WERI-Rb-1 (cell line): ENCODE results near the gene FAM83G.

Experiments used
- DNase-seq: peaks from one replicate; pipeline ENCODE4 v3.0.0-alpha.2; 2020
- H3K27ac ChIP-seq: fragments of 250-450 bp; sonication (Bioruptor Pico); 2 replicates; pipeline ENCODE4 v1.5.1; 2020; ENCODE audit warnings: mild to moderate bottlenecking, moderate library complexity
- H3K27me3 ChIP-seq: fragments of 250-450 bp; sonication (Bioruptor Pico); 2 replicates; pipeline ENCODE4 v1.5.1; 2021; ENCODE audit warnings: mild to moderate bottlenecking, low read depth, moderate library complexity; ENCODE audit not compliant: insufficient read depth, severe bottlenecking
- H3K36me3 ChIP-seq: fragments of 250-450 bp; sonication (Bioruptor Pico); 2 replicates; pipeline ENCODE4 v1.5.1; 2020; ENCODE audit warnings: mild to moderate bottlenecking, moderate library complexity
- H3K4me3 ChIP-seq: 2 replicates; pipeline ENCODE4 v1.5.1; 2011; ENCODE audit warnings: low read depth, mild to moderate bottlenecking, control low read depth, low read length
- H3K9me3 ChIP-seq: fragments of 250-450 bp; sonication (Bioruptor Pico); 2 replicates; pipeline ENCODE4 v1.5.1; 2021; ENCODE audit warnings: mild to moderate bottlenecking, moderate library complexity; ENCODE audit not compliant: severe bottlenecking
- TF ChIP-seq, protein P1 (sequence below): IDR thresholded peaks from 2 replicates; pipeline ENCODE4 v1.5.1; 2011; ENCODE audit warnings: low read depth, mild to moderate bottlenecking, control low read depth, inconsistent platforms, low read length

Gene FAM83G

DNA sequence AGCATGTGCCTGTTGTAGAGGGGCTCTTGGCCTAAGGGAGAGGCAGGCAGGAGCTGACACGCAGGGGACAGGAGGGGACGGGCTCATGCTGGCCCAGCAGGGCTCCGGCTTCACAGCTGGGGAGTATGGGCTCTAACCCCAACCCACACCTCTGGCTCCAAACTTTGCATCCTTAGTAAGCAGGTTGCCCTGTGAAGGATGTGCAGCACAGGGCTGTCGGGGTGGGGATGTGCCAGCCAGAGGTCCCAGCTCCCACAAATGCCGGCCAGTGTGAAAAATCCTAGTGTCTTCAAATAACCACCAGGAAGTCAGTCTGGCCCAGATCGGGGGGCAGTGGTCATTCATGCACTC lies 14.0 kb upstream of the FAM83G start:
- TF ChIP-seq, protein P1, sequence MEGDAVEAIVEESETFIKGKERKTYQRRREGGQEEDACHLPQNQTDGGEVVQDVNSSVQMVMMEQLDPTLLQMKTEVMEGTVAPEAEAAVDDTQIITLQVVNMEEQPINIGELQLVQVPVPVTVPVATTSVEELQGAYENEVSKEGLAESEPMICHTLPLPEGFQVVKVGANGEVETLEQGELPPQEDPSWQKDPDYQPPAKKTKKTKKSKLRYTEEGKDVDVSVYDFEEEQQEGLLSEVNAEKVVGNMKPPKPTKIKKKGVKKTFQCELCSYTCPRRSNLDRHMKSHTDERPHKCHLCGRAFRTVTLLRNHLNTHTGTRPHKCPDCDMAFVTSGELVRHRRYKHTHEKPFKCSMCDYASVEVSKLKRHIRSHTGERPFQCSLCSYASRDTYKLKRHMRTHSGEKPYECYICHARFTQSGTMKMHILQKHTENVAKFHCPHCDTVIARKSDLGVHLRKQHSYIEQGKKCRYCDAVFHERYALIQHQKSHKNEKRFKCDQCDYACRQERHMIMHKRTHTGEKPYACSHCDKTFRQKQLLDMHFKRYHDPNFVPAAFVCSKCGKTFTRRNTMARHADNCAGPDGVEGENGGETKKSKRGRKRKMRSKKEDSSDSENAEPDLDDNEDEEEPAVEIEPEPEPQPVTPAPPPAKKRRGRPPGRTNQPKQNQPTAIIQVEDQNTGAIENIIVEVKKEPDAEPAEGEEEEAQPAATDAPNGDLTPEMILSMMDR = no peak
- H3K27ac ChIP-seq = no peak overlapping the region
- H3K36me3 ChIP-seq = no peaks in the 10 kb centered on the region
- no peak for DNase-seq
- no peaks in the 10 kb centered on the region for H3K9me3 ChIP-seq
- no peaks in the 10 kb centered on the region for H3K27me3 ChIP-seq
- H3K4me3 ChIP-seq = no peak overlapping the region

DNA sequence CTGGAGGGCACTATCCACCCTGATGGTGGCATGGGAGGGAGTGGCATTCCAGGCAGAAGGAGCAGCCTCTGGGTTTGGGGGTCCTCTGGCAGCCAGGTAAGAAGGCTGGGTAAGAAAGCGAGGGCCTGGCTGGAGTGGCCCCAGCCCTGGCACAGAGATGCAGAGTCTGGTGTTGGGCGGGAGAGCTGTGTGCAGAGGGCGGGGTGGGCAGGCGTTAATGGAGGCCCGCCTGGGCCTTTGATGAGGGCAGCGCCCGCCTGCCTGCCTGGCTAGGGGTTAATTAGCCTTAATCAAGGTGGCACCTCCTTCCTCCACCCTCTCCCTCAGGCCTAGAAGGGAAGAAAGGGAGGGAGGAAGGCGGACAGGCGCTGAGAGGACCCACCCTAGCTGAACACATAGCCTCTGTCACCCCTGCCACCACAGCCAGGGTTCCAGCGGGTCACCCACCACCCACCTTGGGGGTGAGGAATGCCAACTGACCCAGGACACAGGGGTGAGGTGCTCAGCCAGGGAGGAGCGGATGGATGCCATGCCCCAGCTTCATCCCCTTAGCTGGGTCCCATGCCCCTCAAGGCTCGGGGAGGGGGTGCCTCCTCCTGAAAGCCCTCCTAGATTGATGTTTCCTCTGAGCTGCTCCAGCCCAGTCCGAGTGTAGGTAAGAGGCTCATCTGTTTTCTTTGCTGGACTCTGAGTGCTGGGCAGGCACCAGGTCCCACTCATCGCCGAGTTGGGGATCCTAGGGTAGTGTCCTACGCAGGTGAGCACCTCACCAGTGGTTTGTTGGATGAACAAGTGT lies 13.4 kb upstream of the FAM83G start:
- H3K36me3 ChIP-seq = no peaks in the 10 kb centered on the region
- TF ChIP-seq, protein P1 = no peak
- H3K4me3 ChIP-seq = no peak overlapping the region
- H3K27ac ChIP-seq = no peak overlapping the region
- no peak for DNase-seq
- no peaks in the 10 kb centered on the region for H3K27me3 ChIP-seq
- H3K9me3 ChIP-seq = no peaks in the 10 kb centered on the region

DNA sequence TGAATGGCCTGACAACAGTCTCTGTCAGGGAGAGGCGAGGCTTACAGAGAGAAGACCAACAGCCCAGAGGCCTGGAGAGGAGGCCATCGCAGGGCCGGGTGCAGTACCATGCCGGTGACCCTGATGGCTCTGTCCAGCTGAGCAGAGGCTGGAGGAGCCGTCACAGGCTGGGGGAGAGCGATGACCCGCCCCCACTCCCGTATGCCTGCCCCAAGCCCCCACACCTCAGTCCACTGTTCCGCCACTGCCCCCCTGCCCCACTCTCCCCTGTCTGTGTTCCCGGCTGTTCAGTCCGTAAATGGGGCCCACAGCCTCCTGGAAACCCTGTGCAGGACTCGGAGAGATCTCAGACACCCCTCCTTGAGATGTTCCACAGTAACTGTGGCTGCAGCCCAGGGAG lies 12.8 kb upstream of the FAM83G start:
- no peak for DNase-seq
- Histone ChIP-seq H3K36me3 (no peaks in the 10 kb centered on the region), H3K27me3 (no peaks in the 10 kb centered on the region), H3K9me3 (no peaks in the 10 kb centered on the region), H3K4me3 (no peak overlapping the region), H3K27ac (no peak overlapping the region)
- TF ChIP-seq, protein P1 = no peak

DNA sequence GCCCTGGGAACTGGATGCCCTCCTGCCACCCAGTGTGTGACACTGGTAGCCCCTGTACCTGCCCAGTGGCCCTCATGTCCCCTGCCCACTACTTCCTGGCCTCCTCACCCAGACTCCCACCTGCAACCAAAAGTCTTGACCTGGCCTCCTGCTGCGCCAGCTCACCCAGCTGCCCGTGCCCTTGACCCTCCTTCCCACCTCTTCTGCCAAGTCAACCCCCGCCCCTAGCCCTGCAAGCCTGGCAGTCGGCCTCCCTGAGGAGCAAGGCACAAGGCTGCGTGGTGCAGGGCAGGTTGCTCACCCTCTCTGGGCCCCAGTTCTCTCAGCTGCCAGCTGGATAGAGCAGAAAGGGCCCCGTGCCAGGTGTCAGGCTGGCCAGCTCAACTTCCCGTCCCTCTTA lies 12.3 kb upstream of the FAM83G start:
- TF ChIP-seq, protein P1 = no peak
- Histone ChIP-seq H3K27me3 (no peaks in the 10 kb centered on the region), H3K9me3 (no peaks in the 10 kb centered on the region), H3K27ac (no peak overlapping the region), H3K4me3 (no peak overlapping the region), H3K36me3 (no peaks in the 10 kb centered on the region)
- no peak for DNase-seq

DNA sequence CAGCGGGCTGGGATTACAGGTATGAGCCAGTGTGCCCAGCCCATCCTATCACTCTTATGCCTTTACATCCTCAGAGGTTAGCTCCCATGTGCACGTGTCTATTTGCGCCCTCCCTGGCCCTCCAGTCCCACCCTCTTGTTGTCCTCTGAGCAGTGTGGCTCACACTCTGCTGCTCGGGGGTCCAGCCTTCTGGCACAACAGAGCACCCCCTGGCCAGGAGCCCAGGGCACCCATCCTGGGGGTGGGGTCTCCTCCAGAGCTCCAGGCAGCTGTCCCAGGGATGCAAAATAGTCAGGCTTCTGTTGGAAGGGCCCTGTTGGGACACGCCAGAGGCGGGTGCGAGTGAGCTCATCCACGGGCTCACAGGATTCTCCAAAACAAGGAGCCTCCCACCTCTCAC lies 11.7 kb upstream of the FAM83G start:
- Histone ChIP-seq H3K27me3 (no peaks in the 10 kb centered on the region), H3K27ac (no peak overlapping the region), H3K9me3 (no peaks in the 10 kb centered on the region), H3K4me3 (no peak overlapping the region), H3K36me3 (no peaks in the 10 kb centered on the region)
- TF ChIP-seq, protein P1 = no peak
- DNase-seq = no peak

DNA sequence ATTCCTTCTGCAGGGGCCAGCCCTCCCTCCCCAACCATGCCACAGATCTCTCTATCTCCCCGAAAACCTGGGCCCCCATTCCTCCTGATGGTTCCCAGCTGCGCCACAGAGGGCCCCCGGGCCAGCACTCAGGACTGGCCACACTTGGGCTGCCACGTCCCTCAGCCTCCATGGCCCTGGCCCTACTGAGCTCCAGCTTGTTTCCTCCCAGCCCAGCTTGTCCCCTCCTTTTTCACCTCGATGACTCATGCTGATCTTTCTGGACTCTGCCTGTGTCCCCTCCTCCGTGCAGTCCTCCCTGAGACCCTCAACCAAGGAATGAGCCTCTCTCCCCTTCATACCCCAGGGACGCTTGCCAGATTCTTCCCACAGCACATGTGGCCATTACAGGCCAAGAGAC lies 10.9 kb upstream of the FAM83G start:
- DNase-seq = no peak
- TF ChIP-seq, protein P1 = no peak

More for the DNA sequence above, 10.9 kb upstream of the FAM83G start:
- no peak overlapping the region for H3K27ac ChIP-seq
- no peaks in the 10 kb centered on the region for H3K9me3 ChIP-seq
- no peak overlapping the region for H3K4me3 ChIP-seq
- no peaks in the 10 kb centered on the region for H3K27me3 ChIP-seq
- no peaks in the 10 kb centered on the region for H3K36me3 ChIP-seq
